Colon (tissue), 2 donors: ENCODE measurements around the gene GPN2.

Experiments
- FAIRE-seq: peaks from 2 replicates; lab custom pipeline; 2012; peaks lifted over from hg19 to GRCh38; lab: Jason Lieb, UNC
- donor health status: control.
- donor health status: control.

The GPN2 gene

GRCh38 chr1:26889551-26890466 lies at the start of gene GPN2:
TSS of gene GPN2 (minus strand) at chr1:26890283. CDS start at chr1:26890096, 187 bp downstream.
- FAIRE-seq = no peak

DNA sequence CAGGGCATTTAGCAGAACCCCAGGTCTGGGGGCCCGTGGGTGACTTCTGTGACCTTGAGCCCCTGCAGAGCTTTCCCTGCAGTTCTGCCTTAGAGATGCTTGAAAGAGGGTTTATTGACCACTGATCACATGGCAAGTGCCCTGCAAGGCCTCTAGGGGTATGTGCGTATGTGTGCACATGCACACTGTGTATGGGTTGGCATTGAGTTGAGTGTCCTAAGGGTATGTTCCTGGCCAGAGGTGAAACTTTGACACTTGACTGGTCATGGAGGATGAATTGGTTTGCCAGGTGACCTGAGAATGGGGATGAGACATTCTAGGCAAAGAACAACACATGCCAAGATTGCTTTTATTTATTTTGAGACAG lies 48.6 kb upstream of the GPN2 start:
- FAIRE-seq = no peak

- no peak for FAIRE-seq
These were observed 48.0 kb upstream of the GPN2 start for GRCh38 chr1:26938004-26938658.

DNA sequence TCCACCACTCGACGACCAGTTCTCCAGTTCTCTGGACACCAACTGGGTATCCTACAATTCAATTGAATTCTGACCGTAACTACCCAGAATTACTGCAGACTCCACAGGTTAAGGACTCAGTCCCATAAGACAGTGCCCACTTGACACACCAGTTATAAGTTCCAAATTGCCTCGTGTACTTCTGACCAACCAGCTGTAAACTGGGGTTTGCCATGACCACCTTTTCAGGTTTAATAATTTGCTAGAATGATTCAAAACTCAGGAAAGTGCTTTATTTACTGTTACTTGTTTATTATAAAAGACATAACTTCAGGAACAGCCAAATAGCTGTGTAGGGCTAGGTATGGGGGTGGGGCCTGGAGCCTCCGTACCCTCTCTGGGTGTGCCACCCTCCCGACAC lies 46.7 kb upstream of the GPN2 start:
- no peak for FAIRE-seq

DNA sequence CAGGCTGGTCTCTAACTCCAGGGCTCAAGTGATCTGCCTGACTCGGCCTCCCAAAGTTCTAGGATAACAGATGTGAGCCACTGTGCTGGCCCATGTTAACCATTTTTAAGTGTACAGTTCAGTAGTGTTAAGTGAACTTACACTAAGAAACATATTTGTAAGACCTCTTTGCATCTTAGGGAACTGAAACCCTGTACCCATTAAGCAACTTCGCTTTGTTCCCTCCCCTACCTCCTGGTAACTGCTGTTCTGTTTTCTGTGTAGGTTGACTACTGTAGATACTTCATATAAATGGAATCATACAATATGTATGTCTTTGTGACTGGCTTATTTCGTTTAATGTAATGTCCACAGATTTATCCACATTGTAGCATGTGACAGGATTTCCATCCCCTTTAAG lies 42.4 kb upstream of the GPN2 start:
- no peak for FAIRE-seq

DNA sequence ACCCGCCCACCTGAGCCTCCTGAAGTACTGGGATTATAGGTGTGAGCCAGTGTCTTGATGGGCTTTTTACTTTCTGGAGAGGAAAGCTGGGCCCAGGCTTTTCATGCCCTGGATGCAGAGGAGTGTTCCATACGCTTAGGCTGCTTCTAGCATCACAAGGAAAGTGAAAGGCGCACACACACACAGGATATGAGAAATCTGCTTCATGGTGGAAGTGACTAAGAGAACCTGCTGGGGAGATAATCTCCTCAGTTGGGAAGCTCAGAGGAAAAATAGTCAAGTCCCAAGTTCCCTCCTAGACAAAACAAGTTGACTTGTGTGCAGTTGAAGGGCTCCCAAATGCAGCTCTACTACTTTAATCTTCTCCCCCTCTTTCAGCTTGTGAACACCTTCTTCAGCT lies 33.6 kb upstream of the GPN2 start:
- FAIRE-seq = no peak

DNA sequence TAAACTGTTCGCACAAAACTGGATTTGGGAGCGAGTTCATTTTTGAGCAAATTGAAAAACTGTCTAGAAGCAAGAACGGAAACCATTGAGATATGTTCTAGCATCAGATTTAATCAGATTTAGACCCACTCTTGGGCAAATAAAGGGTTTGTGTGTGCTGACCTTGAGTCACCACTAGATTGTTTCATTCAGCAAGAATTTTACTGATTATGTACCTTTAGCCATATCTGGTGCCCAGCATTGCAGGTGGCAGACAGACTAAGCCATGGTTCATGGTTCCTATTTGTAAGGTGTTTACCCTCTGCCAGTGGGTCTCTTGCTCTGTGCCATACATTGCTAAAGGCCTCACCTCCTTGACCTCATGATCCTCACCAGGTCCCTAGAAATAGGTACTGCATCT lies 32.8 kb upstream of the GPN2 start:
- FAIRE-seq = no peak

DNA sequence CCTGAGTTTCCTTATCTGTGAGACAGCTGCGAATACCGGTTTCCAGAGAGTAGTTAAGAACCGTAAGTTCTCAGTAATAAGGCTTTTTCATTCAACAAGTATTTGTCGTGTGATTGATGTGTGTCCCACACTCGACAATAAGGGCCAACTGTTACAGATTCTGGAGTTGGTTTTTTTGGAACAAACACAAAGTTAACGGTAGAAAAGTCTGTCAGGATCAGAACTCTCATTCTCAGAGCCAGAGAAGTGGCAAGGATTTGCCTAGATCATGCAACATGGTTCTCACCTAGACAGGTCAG lies 32.3 kb upstream of the GPN2 start:
- FAIRE-seq = no peak

DNA sequence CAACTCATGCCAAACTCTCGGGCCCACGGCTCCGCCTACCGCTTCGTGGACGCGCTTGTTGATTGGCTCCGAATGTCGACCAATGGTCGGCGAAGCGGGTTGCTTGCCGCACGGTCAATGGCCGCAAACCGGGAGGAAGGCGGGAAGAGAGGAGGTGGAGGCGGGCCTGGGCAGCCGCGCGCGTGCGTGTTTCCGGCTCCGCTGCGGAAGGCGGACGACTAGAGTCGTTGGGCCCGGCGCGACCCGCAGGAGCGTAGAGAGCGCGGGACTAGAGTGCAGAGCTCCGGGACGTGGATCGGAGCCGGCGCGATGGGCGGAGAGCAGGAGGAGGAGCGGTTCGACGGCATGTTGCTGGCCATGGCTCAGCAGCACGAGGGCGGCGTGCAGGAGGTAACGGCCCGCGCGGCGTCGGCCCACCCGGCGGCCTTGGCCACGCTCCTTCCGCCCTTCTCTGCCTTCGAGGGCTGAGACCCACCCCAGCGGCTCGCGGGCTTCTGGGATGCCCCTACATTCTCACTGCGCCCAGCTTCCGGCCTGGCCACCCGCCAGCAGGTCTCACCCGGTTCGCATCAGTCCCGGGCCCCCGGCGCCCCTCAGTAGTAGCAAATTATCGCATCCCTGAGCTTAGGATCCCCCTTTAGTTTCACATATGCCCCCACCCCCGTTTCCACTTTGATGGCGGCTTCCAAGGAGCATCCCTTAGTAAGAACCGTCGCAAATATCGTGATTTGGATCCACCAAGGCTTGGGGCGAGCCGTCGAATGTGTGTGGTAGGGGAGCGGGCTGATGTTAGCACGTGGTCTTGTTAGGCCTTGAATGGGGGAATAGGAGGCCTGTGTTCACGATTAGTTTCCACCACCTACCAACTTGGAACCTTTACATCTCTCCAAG lies 31.7 kb upstream of the GPN2 start, which contains the start of gene NUDC:
Gene NUDC, plus strand, starts transcription at position 204 of the 891 bp plus-strand sequence. Its CDS starts 106 bp downstream, at position 310.
- peak; percentile 83 for FAIRE-seq

DNA sequence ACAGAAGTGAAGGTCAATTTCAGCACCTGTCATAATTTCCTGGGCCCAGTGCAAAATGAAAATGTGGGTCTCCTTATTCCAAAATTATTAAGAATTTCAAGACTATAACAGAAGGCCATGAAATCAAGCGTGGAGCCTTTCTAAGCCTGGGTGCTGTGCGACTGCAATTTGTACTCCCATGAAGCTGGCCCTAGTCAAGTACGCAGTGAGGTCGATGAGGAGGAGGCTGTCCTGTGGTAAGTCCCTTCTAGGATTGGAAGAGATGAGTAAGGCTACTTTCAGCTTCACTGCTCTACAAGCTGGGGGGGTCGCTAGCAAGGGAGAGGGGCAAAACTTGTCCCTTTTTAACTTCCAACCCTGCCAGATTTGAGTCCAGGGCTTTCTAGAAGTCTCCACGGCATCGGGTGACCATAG lies 31.1 kb upstream of the GPN2 start:
- FAIRE-seq = no peak

DNA sequence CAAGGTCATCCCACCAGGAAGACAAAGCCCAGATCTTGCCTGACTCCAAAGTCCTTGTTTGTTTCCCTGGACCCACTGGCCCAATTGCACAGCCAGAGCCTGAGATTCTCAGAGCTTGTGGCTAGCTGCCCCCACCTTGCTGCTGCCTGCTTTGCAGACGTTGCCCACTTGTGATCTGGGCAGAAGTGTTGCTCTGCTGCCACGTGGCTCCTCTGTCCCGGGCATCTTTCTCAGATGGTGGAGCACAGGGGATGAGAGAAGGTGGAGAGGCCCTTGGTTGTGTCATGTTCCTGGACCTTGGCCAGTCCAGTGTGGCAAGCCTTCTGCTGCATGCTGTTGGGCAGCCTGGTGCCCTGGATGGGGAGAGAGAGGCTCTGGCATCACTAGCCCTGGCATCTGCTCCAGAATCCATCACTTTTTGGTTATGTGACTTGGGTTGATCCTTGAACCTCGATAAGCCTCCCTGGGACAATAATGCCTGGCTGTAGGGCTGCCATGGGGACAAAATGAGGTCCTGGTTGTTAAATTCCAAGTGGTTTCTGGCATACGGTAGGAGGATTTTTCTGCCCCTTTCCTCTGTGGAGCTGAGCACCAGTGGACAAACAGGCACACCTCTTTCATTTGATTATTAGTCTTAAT lies 25.2 kb upstream of the GPN2 start:
- FAIRE-seq = no peak

DNA sequence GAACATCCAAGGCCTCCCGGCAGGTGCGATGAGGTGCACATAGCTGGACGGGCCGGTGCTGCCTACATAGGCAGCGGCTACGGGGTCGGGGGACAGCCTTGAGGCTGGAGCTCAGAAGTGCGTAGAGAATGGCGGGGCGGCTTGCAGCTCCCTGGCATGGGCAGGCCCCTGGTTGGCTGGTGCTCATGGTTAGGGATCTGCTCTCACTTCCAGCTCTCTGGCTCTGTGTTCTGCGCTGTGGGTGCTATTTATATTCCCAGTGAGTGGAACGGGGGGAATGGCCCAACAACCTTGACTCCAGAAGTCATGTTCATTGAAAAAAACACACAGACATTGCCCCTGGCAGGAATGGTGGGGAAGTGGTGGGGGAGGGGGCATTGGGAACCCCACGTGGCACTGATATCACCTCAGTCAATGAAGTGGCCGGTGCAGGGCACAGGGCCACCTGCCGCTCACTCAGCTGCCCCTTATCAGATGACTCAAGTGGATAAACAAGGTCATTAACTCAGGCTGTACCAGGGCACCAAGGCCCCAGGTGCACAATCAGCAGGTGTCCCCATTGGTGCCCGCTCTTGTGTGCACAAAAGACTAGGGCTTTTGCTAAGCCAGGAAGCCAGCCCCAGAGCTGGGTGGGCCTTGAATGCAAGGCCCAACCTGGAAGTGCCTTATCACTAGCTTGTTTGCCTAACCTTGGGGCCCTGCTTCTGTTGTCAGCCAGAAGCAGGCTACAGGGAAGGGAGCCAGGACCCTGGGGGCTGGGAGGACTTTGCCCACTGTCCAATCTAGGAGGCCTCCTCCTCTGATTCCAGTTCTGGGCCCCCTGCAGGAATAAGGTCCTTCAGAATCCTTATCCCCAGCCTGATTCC lies 23.9 kb upstream of the GPN2 start, which contains the start of gene NR0B2:
Gene NR0B2, minus strand, starts transcription at position 222 of the 866 bp plus-strand sequence. Its CDS starts 35 bp downstream, at position 187.
- FAIRE-seq = no peak

GRCh38 chr1:26913389-26913753 lies 23.3 kb upstream of the GPN2 start:
- FAIRE-seq = no peak

GRCh38 chr1:26912147-26912490 lies 22.0 kb upstream of the GPN2 start:
- no peak for FAIRE-seq

- FAIRE-seq = no peak
These were observed 21.5 kb upstream of the GPN2 start for GRCh38 chr1:26911399-26912146.

- FAIRE-seq = no peak
These were observed 20.5 kb upstream of the GPN2 start for GRCh38 chr1:26910343-26911160.

GRCh38 chr1:26909951-26910342 lies 19.9 kb upstream of the GPN2 start:
- no peak for FAIRE-seq

DNA sequence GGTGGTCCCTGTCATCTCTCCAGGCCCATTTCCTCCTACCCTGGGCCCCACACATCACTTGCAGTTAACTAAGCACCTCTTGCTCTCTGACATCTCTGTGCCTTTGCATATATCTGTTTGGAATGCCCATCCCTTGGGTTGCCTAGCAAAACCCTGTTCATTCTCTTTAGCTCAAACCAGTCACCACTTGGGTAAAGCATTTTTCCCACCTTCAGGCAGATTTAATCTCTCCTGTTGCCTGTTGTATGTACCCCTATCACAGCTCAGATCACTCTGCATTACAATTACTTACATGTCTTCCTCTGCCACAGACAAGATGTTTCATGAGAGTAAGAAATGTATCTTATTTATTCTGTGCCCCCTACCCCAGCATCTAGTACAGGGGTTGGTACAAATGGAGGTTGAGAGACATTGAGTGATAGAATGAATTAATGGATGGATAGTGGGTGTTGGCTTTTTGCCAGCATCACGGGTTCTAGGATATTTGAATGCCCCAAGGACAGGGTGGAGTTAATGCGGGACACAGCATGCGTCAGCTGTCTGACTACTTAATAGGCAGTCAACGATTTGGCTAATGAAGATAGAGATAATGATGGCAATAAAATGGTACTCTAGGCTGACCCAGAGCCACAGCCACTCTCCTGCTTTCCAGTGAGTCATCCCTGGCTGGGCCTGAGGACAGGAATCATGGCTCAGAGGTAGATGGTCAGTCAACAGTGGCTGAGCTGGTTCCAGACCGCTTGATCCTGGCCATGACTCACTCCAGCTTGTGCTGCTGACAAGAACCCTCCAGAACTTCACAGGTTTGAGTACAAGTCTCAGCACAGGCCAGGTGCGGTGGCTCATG lies 17.2 kb upstream of the GPN2 start:
- no peak for FAIRE-seq
